HFFc6 (cell line): ENCODE data around the gene CMTM8. TPM values are rescaled to one million over a fixed set of nuclear protein-coding genes. Genes with fewer than 3 reads are reported as not detected.

Experiments
- DNase-seq: peaks from one replicate; pipeline ENCODE4 v3.0.0-alpha.2; 2018
- H3K27ac Mint-ChIP-seq: 2 replicates; pipeline ENCODE4 v1.8.0; 2020; ENCODE audit warnings: mild to moderate bottlenecking, mixed read lengths
- H3K27me3 Mint-ChIP-seq: 2 replicates; pipeline ENCODE4 v1.8.0; 2021; ENCODE audit warnings: mild to moderate bottlenecking, moderate library complexity, mixed read lengths; ENCODE audit not compliant: insufficient read depth
- H3K36me3 Mint-ChIP-seq: 2 replicates; pipeline ENCODE4 v1.8.0; 2021; ENCODE audit warnings: low read depth, mixed read lengths
- H3K4me1 Mint-ChIP-seq: 2 replicates; pipeline ENCODE4 v1.8.0; 2020; ENCODE audit warnings: low read depth, mixed read lengths
- H3K4me3 Mint-ChIP-seq: 2 replicates; pipeline ENCODE4 v1.8.0; 2020; ENCODE audit warnings: mild to moderate bottlenecking, moderate library complexity, mixed read lengths
- H3K9me3 Mint-ChIP-seq: 2 replicates; pipeline ENCODE4 v1.8.0; 2020; ENCODE audit warnings: mild to moderate bottlenecking, mixed read lengths
- total RNA-seq, 6 experiments: library from RNA; stranded (reverse); fragmentation: NEBNext Ultra II Directional; extraction: Animal tissue kit (Norgen Biotek cat#: 25700); gene quantifications; 2 replicates in 1 of 6; 3 replicates in 5 of 6; pipeline ENCODE4 v1.2.3, GENCODE V29; 2021
- TF ChIP-seq, protein P1 (sequence below): fragments of 200-600 bp; sonication (generic); IDR thresholded peaks from 2 replicates; pipeline ENCODE4 v1.5.0; 2021; ENCODE audit warnings: antibody characterized with exemption, mild to moderate bottlenecking

Gene CMTM8
- total RNA-seq, 6 experiments from 2014 or later = not detected

DNA sequence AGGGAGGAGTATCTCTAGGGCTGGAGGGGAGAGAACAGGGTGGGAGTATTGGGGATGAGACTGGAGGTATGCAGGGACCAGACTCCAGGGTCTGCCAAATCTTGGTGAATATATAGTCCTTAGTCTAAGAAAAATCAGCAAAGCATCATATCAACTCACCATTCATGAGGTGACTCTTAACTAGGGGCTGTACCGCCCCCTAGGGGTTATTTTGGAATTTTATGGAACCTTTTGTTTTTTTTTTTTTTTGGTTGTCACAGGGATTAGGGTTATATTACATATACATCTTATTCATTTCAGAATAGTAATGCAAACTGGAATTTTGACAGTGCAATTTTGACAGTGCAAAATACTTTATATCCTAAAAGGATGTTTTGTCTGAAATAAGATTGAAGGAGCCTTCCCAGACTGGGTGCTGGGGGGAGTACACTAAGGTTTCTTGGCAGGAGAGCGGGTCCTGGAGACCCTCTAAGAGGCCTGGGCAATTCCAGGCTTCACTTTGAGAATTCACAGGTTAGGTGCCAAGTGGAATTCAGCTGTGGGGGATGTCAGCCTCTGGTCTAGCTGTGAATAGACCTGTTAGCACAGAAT is 160.6 kb downstream of the CMTM8 start:
- TF ChIP-seq, protein P1, sequence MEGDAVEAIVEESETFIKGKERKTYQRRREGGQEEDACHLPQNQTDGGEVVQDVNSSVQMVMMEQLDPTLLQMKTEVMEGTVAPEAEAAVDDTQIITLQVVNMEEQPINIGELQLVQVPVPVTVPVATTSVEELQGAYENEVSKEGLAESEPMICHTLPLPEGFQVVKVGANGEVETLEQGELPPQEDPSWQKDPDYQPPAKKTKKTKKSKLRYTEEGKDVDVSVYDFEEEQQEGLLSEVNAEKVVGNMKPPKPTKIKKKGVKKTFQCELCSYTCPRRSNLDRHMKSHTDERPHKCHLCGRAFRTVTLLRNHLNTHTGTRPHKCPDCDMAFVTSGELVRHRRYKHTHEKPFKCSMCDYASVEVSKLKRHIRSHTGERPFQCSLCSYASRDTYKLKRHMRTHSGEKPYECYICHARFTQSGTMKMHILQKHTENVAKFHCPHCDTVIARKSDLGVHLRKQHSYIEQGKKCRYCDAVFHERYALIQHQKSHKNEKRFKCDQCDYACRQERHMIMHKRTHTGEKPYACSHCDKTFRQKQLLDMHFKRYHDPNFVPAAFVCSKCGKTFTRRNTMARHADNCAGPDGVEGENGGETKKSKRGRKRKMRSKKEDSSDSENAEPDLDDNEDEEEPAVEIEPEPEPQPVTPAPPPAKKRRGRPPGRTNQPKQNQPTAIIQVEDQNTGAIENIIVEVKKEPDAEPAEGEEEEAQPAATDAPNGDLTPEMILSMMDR = peak; percentile 90
- Mint-ChIP-seq H3K4me1 (peaks cover 37% of the 10 kb centered on the region), H3K9me3 (no peaks in the 10 kb centered on the region), H3K4me3 (no peak overlapping the region), H3K36me3 (no peaks in the 10 kb centered on the region), H3K27me3 (peaks cover 2% of the 10 kb centered on the region; the same call in 1 of the 2 replicates), H3K27ac (peak overlapping the region; percentile 42; the same call in 1 of the 2 replicates)
- DNase-seq = peak; percentile 37

DNA sequence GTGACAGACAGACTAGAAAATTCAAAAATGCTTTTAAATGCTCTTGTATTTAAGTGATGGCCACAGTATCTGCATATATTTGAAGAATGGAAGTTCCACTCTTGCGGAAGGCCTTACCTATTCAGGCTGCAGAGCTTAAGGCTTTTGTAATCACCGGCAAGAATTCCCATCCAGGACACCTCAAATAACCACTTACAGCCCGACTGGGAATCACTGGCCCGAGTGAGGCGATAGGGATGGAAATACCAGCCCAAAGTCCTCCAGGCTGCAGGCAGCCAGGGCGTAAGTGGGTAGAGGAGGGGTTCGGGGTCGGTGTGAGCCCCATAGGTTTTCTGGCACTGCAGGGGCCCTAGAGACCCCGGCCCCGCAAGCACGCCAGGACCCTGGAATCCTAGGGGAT is 162.6 kb downstream of the CMTM8 start:
- H3K4me1 Mint-ChIP-seq = peaks cover 29% of the 10 kb centered on the region
- H3K36me3 Mint-ChIP-seq = peaks cover 10% of the 10 kb centered on the region
- TF ChIP-seq, protein P1 = no peak

DNA sequence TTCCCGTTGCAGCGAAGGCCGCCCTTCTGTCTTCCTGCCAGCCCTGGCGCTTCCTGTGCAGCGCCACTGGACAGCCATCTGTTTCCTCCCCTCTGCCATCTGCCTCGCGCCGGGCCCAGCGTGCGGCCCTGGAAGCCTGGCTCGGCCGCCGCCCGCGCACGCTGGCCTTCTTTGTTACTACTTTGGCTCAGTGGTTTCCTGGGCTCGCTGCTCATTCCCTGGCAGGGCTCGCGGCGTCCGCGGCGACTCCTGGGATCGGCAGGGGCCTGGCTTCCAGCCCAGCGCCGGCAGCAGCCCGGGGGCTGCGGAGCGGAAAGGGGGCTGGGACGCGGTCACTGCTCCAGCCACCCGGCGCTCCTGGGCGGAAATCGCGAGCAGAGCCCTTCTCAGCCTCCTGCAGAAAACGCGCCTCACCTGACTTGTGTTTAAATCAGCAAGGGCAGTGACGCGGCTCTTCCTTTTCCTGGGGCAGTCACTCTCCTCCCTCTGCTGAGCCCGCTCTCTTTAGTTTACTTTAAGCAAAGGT is 163.1 kb downstream of the CMTM8 start:
- peak overlapping the region; percentile 85 for H3K4me3 Mint-ChIP-seq
- no peaks in the 10 kb centered on the region for H3K9me3 Mint-ChIP-seq
- peaks cover 29% of the 10 kb centered on the region for H3K4me1 Mint-ChIP-seq
- H3K36me3 Mint-ChIP-seq = peaks cover 10% of the 10 kb centered on the region
- TF ChIP-seq, protein P1 = no peak
- peak; percentile 56 for DNase-seq
- peak overlapping the region; percentile 93 for H3K27ac Mint-ChIP-seq
- peaks cover 2% of the 10 kb centered on the region; the same call in 1 of the 2 replicates for H3K27me3 Mint-ChIP-seq

More for the DNA sequence above, 162.6 kb downstream of the CMTM8 start:
- Mint-ChIP-seq H3K9me3 (no peaks in the 10 kb centered on the region), H3K27me3 (peaks cover 2% of the 10 kb centered on the region; the same call in 1 of the 2 replicates), H3K27ac (peak overlapping the region; percentile 93), H3K4me3 (peak overlapping the region; percentile 85)
- no peak for DNase-seq

DNA sequence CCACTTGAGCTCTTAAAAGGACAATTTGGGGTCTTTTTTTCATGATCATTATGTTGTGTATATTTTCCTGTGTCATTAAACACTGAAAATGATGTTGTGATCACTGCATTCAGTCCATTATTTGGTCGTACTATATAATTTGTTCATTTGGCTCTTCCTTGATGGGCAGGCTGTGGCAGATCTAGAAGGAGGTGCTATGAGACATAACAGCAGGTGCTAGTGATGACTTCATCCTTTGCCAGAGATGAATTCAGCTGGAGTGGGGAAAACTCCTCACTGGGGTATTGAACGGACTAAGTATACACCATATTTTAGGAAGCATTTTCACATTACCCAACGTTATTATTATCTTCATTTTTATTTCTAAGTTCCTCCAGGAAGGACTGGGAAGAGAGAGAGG is 165.2 kb downstream of the CMTM8 start:
- Mint-ChIP-seq H3K9me3 (no peaks in the 10 kb centered on the region), H3K36me3 (peaks cover 10% of the 10 kb centered on the region), H3K27ac (no peak overlapping the region), H3K4me3 (no peak overlapping the region), H3K4me1 (peaks cover 30% of the 10 kb centered on the region), H3K27me3 (peaks cover 2% of the 10 kb centered on the region; the same call in 1 of the 2 replicates)
- DNase-seq = no peak
- TF ChIP-seq, protein P1 = no peak

DNA sequence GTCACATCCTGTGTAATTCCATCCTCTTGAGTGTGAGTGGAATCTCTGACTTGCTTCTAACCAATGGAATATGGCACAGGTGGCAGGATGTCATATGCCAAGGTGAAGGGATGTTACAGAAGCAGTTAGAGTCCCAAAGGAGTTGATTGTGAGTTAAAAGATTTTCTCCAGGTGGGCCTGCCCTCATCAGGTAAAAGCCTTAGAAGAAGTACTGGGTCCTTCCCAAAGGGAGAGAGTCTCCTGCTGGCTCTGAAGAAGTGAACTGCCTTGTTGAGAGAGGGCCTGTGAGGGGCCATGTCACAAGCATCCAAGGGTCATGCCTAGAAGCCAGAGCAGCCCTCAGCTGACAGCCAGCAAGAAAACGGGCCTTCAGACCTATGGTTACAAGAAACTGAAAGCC is 166.2 kb downstream of the CMTM8 start:
- H3K27me3 Mint-ChIP-seq = no peaks in the 10 kb centered on the region
- no peak overlapping the region for H3K27ac Mint-ChIP-seq
- no peak overlapping the region for H3K4me3 Mint-ChIP-seq
- no peaks in the 10 kb centered on the region for H3K9me3 Mint-ChIP-seq
- no peak for DNase-seq
- peaks cover 10% of the 10 kb centered on the region for H3K36me3 Mint-ChIP-seq
- peaks cover 24% of the 10 kb centered on the region for H3K4me1 Mint-ChIP-seq
- TF ChIP-seq, protein P1 = no peak
